Posterior vena cava (tissue), 2 donors: ENCODE data around the gene NNAT. TPM values are rescaled to one million over a fixed set of nuclear protein-coding genes. Genes with fewer than 3 reads are reported as not detected.
"Not testable (repeated sequence)": the region's sequence is repeated elsewhere in the genome, so short reads cannot be mapped to it uniquely, and the experiment has no call there.

Experiments
- DNase-seq: peaks from one replicate; pipeline ENCODE4 v3.0.0-alpha.2; 2020; ENCODE audit warnings: low spot score
- intact Hi-C, 2 donors: fragments of 100-400 bp; cut with DNase I; formaldehyde crosslinking; loops; one replicate each; pipeline versions ENCODE4 v1.14.1 to v1.14.2; 2022 to 2023
- long read RNA-seq, 2 donors: library from polyadenylated mRNA; unstranded; transcript quantifications; one replicate each; pipeline ENCODE4 v2.0.0, GENCODE V29; 2020 to 2021
- total RNA-seq, 2 donors: library from RNA; stranded (reverse); fragmentation: NEBNext Ultra II Directional; extraction: Animal tissue kit (Norgen Biotek cat#: 25700); gene quantifications; one replicate each; pipeline ENCODE4 v1.2.1, GENCODE V29; 2021
- donor health status: DM: yes; HTN: yes; CAD: no.
- donor health status: DM: yes; HTN: yes; CAD: no.

The NNAT gene, protein sequence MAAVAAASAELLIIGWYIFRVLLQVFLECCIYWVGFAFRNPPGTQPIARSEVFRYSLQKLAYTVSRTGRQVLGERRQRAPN
- total RNA-seq = under 1 TPM; 0.52 to 0.65 TPM
- long read RNA-seq, donor 1, partial matches to known transcripts = 0 of 1 reads
- long read RNA-seq, donor 1, other reads (novel, unspliced or antisense) = 1 of 1 reads
- long read RNA-seq, donor 2, partial matches to known transcripts = 0 of 2 reads
- long read RNA-seq, donor 2, other reads (novel, unspliced or antisense) = 2 of 2 reads

DNA sequence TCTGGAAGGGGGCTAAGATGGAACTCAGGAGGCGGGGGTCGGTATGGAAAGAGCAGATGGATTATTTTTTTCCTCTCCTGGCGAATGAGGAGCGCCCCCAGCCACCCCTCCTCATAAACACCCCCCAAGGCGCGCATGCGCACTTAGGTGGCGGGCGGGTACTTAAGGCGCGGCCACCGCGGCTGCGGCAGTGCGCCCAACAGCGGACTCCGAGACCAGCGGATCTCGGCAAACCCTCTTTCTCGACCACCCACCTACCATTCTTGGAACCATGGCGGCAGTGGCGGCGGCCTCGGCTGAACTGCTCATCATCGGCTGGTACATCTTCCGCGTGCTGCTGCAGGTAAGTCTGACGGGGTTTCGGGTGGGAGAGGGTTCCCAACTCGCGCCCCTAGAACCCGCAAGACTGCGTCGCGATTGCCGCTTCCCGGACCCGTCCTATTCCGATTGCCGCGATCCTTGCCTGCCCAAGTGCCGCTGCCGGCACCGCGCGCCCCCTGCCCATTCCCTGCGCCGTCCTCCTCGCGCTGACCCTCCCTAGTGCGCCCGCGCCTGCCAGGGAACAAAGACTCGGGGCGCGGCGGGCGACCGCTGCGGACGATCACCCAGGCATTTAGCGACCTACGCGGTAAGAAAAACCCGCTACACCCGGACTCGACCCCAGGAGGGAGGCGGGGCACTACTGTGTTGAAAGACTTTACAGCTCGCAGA is at the start of gene NNAT:
NNAT (plus strand) TSS at position 190 of the 711 bp plus-strand sequence; CDS start at position 272, 82 bp downstream.
- DNase-seq = no peak
- intact Hi-C loops = loop anchor here in 1 of 2 donors (5.0 kb wide), 1 partner anchor 239 kb away; no protein-coding TSS in a partner anchor

DNA sequence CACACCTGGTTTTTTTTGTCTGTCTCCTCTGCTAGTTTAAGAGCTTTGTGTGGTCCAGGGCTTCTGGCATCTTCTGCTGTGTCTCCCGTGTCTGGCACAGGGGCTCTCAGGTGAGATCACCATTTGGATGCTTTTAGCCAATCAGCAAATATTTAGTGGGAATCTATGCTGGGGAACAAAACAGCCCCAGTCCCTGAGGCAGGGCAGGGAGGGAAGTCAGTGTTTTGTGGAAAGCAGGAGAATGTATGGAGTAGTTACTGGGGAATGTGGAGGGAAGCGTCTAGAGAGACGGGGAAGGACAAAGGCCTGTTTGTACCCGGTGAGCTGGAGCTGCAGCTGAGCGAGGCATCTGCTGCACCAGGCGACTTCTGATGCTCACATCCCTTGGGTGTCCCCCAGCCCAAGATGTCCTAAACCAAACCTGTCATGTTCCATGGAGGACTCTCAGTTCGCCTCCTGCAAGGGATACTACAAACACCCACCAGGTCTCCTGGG is 49.3 kb upstream of the NNAT start:
- intact Hi-C loops = no loop called here
- no peak for DNase-seq

DNA sequence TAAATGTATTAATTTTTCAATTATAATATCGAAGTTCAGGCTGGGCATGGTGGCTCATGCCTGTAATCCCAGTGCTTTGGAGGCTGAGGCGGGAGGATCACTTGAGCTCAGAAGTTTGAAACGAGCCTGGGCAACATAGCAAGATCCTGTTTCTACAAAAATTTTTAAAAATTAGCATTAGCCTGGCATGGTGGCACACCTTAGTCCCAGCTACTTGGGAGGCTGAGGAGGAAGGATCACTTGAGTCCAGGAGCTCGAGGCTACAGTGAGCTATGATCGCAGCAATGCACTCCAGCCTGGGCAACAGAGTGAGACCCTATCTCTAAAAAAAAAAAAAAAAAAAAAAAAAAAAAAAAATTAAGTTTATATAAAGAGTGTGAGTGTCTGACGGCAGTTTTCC is 48.6 kb upstream of the NNAT start:
- DNase-seq, intact Hi-C loops: not testable (repeated sequence)

DNA sequence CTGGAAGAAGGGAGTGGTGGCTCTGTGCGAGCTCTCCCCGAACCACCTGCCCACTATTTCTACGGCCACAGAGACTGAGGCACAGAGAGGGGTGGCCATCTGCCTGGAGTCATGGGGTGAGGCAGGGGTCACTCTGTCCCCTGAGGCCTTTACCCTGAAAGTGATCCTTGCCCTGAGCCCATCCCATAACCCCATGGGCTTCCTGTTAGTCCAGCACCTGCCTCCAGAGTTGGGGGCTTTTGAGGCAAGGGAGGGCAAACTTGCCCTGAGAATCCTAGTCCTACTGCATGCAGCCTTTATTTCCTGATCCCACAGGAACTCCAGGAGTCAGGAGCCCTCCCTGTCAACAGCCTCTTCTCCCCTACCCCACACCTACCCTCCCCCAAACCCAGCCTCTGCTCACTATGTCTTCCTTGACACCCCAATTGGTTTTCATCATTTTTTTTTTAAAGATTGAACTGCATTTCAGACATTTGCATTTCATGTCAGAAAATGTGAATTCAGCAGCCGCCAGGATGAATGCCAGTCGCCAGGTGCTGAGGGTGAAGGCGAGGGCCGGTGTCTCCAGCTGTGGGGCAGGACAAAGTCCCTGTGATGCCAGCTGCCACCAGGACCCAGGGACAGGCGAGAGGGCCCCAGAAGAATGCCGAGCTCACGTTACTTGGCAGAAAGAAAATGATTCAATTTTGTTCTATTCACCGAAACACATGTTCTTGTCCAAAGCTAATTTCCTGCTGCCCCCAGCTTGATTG is 47.6 kb upstream of the NNAT start:
- intact Hi-C loops = loop anchor here in 1 of 2 donors (1.0 kb wide), 1 partner anchor 24 kb away; no protein-coding TSS in a partner anchor

DNA sequence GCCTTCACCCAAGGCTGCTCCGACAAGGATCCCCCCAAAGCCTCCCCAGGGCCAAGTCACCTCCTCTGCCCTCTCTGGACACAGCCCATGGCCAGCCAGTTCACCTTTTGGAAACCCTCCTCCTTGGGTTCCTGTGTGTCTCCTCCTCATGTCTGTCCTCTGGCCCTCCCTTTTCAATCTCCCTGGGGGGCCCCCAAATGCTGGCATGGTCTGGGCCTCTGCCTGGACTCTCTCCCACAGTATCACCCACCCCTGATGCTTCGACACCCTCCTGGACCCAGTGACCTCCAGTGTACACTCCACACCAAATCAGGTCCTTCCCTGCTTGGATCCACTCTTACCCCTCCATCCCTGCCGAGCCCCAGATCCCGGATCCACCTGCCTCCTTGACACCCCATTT is 46.7 kb upstream of the NNAT start:
- intact Hi-C loops = no loop called here
- no peak for DNase-seq

More for the DNA sequence above, 47.6 kb upstream of the NNAT start:
- no peak for DNase-seq

DNA sequence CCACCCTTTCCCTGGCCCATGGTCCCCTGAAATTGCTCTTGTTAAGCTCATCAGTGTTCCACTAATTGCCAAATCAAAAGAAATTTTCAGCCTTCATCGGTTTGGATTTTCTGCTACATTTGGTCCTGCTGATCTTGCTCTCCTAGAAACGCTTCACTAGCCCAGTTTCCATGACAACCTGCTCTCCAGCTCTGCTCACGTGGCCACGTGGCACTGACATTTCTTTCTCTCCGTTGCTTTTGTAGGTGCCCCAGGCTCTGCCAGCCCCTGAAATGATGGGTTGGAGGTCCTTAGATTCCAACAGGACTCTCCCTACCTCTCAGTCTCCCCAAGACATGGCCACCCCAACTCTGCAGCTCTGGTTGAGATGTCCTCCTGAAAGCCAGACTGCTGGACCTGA is 45.8 kb upstream of the NNAT start:
- no peak for DNase-seq
- intact Hi-C loops = no loop called here

DNA sequence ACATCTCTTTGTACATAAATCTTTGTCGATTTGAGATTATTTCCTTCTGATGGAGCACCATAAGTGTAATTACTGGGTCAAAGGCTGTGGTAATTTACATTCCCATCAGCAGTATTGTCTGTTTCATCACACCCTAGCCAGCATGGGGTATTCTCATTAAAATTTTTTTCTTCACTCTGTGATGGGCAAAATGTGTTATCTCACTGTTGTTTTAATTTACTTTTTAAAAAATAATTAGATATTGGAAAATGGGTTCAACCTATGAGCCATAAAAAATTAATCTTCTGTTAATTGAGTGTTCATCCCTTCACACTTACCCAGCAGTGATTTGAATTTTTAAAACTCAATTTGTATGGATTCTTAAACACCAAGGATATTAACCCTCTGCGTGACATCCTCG is 44.0 kb upstream of the NNAT start:
- intact Hi-C loops = no loop called here
- DNase-seq = no peak

DNA sequence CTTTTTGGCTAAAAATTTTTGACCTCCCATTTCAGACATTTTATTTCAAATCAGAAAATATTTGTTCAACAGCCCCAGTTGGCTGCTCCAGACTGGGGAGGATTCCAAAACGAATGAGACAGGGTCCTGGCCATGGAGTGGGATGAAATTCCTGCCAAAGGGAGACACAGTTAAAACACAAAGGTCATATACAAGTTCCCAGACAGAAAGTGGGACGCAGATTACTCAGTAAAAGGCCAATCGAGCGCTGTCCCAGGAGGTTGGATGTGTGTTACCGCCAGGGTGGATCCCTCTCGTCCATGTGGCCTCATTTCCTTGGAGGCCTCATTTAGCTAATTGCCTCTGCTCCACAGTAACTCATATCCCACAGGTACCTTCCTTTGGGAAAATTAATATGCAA is 41.8 kb upstream of the NNAT start:
- intact Hi-C loops = no loop called here
- peak; percentile 87 for DNase-seq

DNA sequence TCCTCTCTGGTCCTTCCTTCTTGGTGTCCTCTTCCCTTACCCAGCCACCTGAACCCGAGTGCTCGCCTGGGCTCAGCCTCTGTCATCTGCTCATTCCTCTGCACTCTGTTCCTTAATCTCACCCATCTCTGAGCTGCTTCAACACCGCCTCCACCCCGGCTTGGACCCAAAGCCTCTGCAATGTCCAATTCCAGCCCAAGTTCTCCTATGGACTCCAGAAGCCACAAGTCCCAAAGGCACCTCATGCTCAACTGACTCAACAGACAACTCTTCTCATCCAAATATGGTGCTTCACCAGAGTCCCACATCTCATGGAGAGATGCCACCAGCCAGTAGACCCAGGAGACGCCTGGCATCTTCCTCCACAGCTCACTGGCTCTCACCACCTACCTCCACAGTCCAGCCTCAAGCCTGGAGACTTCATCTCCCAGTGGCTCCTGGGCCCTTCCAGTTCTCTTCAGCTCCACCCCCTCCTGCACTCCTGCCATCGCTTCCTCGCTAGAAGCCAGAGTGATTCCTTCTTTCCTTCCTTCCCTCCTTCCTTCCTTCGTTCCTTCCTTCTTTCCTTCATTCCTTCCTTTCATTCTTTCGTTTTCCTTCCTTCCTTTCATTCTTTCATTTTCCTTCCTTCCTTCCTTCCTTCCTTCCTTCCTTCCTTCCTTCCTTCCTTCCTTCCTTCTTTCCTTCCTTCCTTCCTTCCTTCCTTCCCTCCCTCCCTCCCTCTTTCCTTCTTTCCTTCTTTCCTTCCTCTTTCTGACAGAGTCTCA is 40.9 kb upstream of the NNAT start:
- peak; percentile 91 for DNase-seq
- intact Hi-C loops = no loop called here

DNA sequence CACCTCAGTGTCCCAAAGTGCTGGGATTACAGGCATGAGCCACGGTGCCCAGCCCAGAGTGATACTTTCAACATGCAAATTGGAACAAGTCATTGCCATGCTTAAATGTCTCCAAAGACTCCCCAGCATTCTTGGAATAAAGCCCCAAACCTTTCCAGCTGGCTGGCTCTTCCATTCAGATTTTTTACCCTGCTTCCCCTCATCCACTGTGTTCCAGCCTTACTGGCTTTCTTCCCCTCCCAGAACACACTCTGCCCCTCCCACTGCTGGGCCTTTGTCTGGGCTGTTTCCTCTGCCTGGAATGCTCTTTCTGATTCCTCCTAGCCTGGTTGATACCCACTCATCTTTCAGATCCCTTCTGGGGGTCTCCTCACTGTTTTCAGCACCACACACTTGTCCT is 40.1 kb upstream of the NNAT start:
- intact Hi-C loops = no loop called here
- no peak for DNase-seq

DNA sequence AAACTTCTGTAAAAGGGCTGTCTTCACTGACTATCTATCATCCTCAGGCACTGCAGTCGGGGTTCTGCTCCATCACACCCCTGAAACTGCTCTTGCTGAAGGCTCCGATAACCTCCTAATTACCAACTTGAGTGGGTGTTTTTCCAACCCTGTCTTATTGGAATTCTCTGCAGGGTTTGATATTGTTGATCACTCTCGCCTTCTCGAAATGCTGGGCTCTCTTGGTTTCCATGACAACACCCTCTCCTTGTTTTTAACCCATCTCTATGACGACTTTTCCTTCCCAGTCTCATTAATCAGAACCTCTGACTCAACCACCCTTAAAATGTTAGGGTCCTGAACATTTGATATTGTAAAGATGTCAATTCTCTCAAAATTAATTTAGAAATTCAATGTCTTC is 39.4 kb upstream of the NNAT start:
- no peak for DNase-seq
- intact Hi-C loops = no loop called here

DNA sequence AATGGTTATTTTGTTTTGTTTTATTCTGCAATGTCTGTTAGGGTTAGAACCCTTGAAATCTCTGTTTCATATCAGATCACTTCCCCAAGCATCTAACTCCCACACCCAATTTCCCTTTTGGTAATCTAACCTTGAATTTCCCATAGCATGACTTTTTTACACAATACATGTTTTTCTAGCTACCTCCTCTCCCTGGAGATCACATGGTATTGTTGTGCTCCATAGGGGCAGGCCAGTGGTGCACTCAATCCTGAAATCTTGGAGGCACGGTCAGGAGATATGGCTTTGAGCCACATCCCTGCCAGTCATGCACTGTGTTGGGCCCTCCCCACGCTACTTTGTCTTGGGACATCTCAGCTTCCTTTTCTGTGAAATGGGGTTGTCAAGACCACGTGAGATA is 36.7 kb upstream of the NNAT start:
- intact Hi-C loops = no loop called here

DNA sequence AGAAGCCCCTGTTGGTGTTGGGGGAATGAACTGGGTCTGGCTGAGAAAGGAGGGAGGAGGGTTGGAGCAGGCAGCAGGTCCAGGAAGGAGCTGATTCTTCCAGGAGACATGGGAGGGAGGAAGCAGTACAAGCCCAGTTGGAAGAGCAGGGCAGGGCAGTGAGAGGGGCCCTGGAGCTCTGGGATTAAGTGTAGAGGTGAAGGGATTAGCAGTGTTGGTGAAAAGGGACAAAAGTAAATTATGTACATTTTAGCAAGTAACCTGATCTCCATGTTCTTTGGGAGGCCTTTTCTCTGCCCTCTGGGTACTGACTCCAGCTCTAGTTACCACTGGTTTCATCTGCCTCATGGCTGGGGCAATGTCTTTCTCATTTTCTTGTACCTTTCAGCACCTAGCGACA is 34.8 kb upstream of the NNAT start:
- DNase-seq, intact Hi-C loops: not testable (repeated sequence)

More for the DNA sequence above, 36.7 kb upstream of the NNAT start:
- DNase-seq = no peak

DNA sequence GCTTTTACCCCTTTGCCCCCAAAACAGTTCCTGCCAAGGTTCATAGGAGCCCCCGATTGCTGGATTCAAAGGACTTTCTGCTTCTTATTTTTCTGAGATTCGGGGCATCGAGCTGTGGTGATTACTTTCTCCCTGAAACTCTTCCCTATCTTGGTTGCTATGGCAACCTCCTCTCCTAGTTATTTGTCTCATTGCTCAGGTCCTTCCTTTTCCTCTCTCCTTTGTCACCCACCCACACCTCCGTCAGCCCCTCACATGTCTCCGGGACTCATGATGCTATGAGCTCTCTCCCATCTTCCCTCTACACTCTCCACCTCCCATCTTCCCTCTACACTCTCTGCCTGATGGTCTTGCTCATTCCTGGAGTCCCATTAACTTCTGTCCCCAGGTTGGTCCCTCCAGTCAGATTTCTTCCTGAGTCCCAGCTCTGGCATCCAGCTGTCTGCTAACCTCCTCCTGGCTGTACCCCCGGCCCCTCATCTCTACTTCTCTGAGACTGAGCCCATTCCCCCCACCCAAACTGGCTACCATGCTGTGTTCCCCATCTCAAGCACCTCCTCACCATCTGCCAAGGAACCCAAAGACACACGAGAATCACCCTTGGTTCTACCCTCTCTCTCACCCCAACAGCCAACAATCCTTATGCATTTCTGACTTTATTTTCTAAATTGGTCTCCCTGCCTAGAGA is 30.2 kb upstream of the NNAT start:
- intact Hi-C loops = no loop called here
- no peak for DNase-seq

DNA sequence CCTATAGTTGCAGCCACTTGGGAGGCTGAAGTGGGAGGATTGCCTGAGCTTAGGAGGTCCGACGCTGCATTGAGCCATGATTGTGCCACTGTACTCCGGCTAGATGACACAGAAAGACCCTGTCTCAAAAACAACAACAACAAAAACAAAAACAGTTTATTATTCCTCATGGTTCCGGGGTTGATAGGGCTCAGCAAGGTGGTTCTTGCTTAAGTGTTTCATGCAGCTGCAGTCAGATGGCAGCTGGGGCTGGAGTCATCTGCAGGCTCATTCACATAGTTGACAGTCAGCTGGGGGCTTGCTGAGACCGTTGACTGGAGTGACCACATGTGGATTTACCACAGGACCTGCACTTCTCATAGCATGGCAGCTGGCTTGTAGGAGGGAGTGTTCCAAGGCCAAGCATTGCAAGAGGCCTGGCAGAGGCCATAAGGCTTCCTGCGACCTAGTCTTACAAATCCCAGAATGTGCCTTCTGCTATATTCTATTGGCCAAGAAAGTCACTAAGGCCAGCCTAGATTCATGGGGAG is 28.9 kb upstream of the NNAT start:
- intact Hi-C loops = no loop called here
- no peak for DNase-seq

DNA sequence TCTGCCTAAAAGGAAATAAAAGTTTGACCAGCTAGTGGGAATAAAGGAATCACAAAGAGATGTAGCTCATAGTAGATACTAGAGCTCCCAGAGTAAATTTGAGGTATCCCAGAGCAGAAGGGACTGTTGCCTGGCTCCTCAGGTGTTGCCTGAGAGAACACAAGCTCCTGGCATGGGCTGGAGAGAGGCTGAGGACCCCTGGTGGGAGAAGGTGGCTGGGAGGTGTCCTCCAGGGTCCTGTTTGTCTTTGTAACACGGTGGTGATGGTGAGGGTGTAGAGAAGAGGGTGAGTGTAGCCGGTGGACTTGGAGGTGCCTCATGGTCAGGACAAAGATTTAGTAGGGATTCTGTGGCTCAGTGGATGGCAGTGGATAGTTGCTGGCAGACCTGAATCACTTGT is 28.1 kb upstream of the NNAT start:
- DNase-seq = peak; percentile 14
- intact Hi-C loops = no loop called here

DNA sequence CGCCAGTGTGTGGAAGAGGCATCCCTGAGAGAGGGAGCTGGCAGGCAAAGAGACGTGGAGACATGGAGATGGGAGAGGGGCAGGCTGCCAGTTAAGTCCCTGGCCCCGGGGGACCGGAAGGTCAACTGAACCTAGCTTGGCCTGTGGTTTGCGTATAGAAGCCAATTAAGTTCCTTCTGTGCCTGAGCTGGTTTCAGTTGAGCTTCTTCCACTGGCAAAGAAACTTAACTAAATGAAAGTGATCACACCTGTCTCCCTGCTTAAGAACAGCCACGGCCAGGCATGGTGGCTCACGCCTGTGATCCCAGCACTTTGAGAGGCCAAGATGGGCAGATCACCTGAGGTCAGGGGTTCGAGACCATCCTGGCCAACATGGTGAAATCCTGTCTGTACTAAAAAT is 26.7 kb upstream of the NNAT start:
- DNase-seq = peak; percentile 50
- intact Hi-C loops = no loop called here

DNA sequence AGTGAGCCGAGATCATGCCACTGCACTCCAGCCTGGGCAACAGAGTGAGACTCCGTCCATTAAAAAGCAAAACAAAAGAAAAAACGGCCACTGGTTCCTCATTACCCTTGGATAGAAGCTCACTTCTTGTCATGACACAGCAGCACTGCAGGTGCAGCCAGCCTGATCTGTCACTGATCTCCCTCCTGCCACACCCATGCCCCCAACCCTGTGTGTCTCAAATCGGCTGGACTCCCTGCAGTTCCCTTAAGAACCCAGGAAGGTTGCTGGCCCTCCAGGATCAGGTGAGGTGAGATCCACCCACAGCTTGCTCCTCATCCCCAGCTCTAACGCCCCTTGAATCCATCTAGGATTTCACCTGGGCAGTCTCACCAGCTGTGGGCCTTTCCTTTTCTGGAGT is 26.3 kb upstream of the NNAT start:
- DNase-seq = peak; percentile 38
- intact Hi-C loops = no loop called here
